ENCODE results near the gene HNRNPF. TPM values are rescaled to one million over a fixed set of nuclear protein-coding genes. Genes with fewer than 3 reads are reported as not detected.
A peak's percentile ranks its signal among the peaks of the same experiment; 100 is the strongest.

Gene HNRNPF
- total and polyA plus RNA-seq, 2 of the 8 experiments (the other 6 are each of a cell fraction or from before 2014, with no cell fraction given) = 209 to 389 TPM

- no peak overlapping the region for H3K9ac ChIP-seq (replicated peaks in 1 of 4; ENCODE audit: extremely low read depth in 1 of 4, low read depth in 3 of 4, low read length in 3 of 4)
- no peak overlapping the region for H3K4me3 ChIP-seq (ENCODE audit: extremely low read depth in 1 of 4, insufficient read depth in 2 of 4, low read depth in 3 of 4, low read length in 4 of 4)
- no peak overlapping the region for H2BK120ac ChIP-seq (replicated peaks; ENCODE audit: low read depth, low read length)
- H3K4me2 ChIP-seq (ENCODE audit: insufficient read depth in 1 of 2, low read depth in 2 of 2, low read length in 2 of 2) = no peak overlapping the region
- H3K23ac ChIP-seq (ENCODE audit: insufficient read length) = no peak overlapping the region
- H2AK5ac ChIP-seq (ENCODE audit: low read depth, low read length) = no peak overlapping the region
- no peak overlapping the region for H4K8ac ChIP-seq (ENCODE audit: extremely low read depth, insufficient read depth, low read length)
- no peak overlapping the region for H2BK5ac ChIP-seq (ENCODE audit: low read depth, low read length)
- H3K79me1 ChIP-seq (ENCODE audit: low read depth, low read length) = no peaks in the 10 kb centered on the region
- H3K23me2 ChIP-seq (ENCODE audit: low read depth, low read length) = no peaks in the 10 kb centered on the region
- DNase-seq (ENCODE audit: low read depth in 1 of 2, low spot score in 2 of 2) (no peak), FAIRE-seq (no peak)
- peak overlapping the region; percentile 82 for H4K91ac ChIP-seq (replicated peaks; ENCODE audit: insufficient read length, low read length)
- H3K27me3 ChIP-seq (replicated peaks in 1 of 4; ENCODE audit: control insufficient read depth in 3 of 4, extremely low read depth in 1 of 4, insufficient read depth in 3 of 4, low read length in 3 of 4) = no peaks in the 10 kb centered on the region
- H4K5ac ChIP-seq (ENCODE audit: insufficient read length, low read depth, low read length) = no peak overlapping the region
- no peak overlapping the region for H3K14ac ChIP-seq (ENCODE audit: insufficient read length)
- no peak overlapping the region; the same call in 1 of the 2 replicates for H3K18ac ChIP-seq (ENCODE audit: extremely low read depth, low read length)
- H2BK12ac ChIP-seq (ENCODE audit: low read depth, low read length) = 0 out of 2 replicates have a peak overlapping the region, but pooled peaks have one; percentile 19
- 82% methylated on average over 3 of the region's 3 CpGs; no CpG with 5 or more reads in 1 of the 2 experiments for WGBS, 2 experiments (ENCODE audit: extremely low coverage in 1 of 2, insufficient coverage in 1 of 2, insufficient read length in 1 of 2, insufficient replicate concordance in 2 of 2, low coverage in 1 of 2, low lambda C conversion rate in 2 of 2, missing lambda C conversion rate in 1 of 2)
- no peak overlapping the region for H3K27ac ChIP-seq (ENCODE audit: low read depth, low read length)
- H3K9me3 ChIP-seq (ENCODE audit: insufficient read depth in 2 of 2, low read depth in 1 of 2, low read length in 1 of 2) = no peaks in the 10 kb centered on the region
- H2BK20ac ChIP-seq (ENCODE audit: low read length) = 0 out of 2 replicates have a peak overlapping the region, but pooled peaks have one; percentile 83
- H4K20me1 ChIP-seq (replicated peaks in 1 of 2; ENCODE audit: control insufficient read depth in 1 of 2, insufficient read depth in 2 of 2, low read length in 2 of 2) = no peaks in the 10 kb centered on the region
- H3K56ac ChIP-seq (replicated peaks; ENCODE audit: insufficient read length, low read depth, low read length) = no peak overlapping the region
- no peaks in the 10 kb centered on the region for H3K36me3 ChIP-seq (ENCODE audit: control insufficient read depth in 2 of 4, insufficient read depth in 4 of 4, low read length in 3 of 4)
- no peaks in the 10 kb centered on the region for H3K79me2 ChIP-seq (ENCODE audit: control insufficient read depth in 1 of 2, insufficient read depth in 2 of 2, low read length in 2 of 2)
- ChIA-PET CTCF (ENCODE audit: partially characterized antibody) (interaction anchor here (1.2 to 2.7 kb wide), 3 partner anchors 17 to 48 kb away, joined by 3 to 10 read pairs (median 8); no protein-coding TSS in a partner anchor), POLR2A (ENCODE audit: partially characterized antibody) (no interaction called here)
- peaks cover 4 to 11% (median 7%) of the 10 kb centered on the region in 4 experiments for H3K4me1 ChIP-seq (replicated peaks in 1 of 4; ENCODE audit: control insufficient read depth in 3 of 4, insufficient read depth in 4 of 4, low read length in 3 of 4)
- no peak overlapping the region; the same call in 1 of the 2 replicates for H2BK15ac ChIP-seq (ENCODE audit: low read length)
- no peak overlapping the region for H2AFZ ChIP-seq (ENCODE audit: low read length)
- H3K4ac ChIP-seq (replicated peaks; ENCODE audit: insufficient read length, low read depth, low read length) = no peak overlapping the region
- TF ChIP-seq GABPA (IDR thresholded peaks at IDR 0.05; ENCODE audit: borderline replicate concordance, insufficient read depth, low read length) (no peak), USF2 (IDR thresholded peaks at IDR 0.05; ENCODE audit: low read length) (no peak), GTF2F1 (IDR thresholded peaks at IDR 0.05; ENCODE audit: borderline replicate concordance, low read depth, low read length) (no peak), EGR1 (IDR thresholded peaks at IDR 0.05; ENCODE audit: borderline replicate concordance, low read depth, low read length) (no peak), SP1 (IDR thresholded peaks at IDR 0.05; ENCODE audit: low read depth, low read length) (no peak), SUZ12 (IDR thresholded peaks at IDR 0.05; ENCODE audit: low read length) (no peak), SIN3A (conservative IDR thresholded peaks at IDR 0.05 in 1 of 2, IDR thresholded peaks at IDR 0.05 in 1 of 2; ENCODE audit: low read depth in 1 of 2, low read length in 2 of 2) (no peak), EP300 (IDR thresholded peaks at IDR 0.05; ENCODE audit: borderline replicate concordance in 1 of 2, low read depth in 2 of 2, low read length in 2 of 2) (no peak)
- TF ChIP-seq, protein P1, sequence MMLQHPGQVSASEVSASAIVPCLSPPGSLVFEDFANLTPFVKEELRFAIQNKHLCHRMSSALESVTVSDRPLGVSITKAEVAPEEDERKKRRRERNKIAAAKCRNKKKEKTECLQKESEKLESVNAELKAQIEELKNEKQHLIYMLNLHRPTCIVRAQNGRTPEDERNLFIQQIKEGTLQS (IDR thresholded peaks at IDR 0.05; ENCODE audit: insufficient read depth, low read depth, low read length) = no peak
Measured at GRCh38 chr10:43336061-43336460, 72.9 kb downstream of the HNRNPF start.

Measured in H1 (cell line).